Measurements from ENCODE around the gene SRSF3. TPM values are rescaled to one million over a fixed set of nuclear protein-coding genes. Genes with fewer than 3 reads are reported as not detected.
A peak's percentile ranks its signal among the peaks of the same experiment; 100 is the strongest.
"Not testable (repeated sequence)": the region's sequence is repeated elsewhere in the genome, so short reads cannot be mapped to it uniquely, and the experiment has no call there.

SRSF3 gene
- 276 TPM for polyA plus RNA-seq (ENCODE audit: insufficient read length)

- DNase-seq = peak; percentile 99
These were observed at the start of gene SRSF3 for GRCh38 chr6:36594029-36594815. Gene SRSF3 (plus strand): TSS chr6:36594362. CDS start chr6:36596763, 2,401 bp downstream.

- DNase-seq = peak; percentile 4
These were observed 48.3 kb upstream of the SRSF3 start for GRCh38 chr6:36545767-36546307.

- DNase-seq = peak; percentile 52
These were observed 47.7 kb upstream of the SRSF3 start for GRCh38 chr6:36546308-36546919.

- DNase-seq = peak; percentile 91
These were observed 47.1 kb upstream of the SRSF3 start, which contains the start of gene STK38 for GRCh38 chr6:36546920-36547645. Gene STK38 (minus strand): TSS chr6:36547479. CDS start chr6:36540202, 7,277 bp downstream.

- no peak for DNase-seq
These were observed 46.3 kb upstream of the SRSF3 start for GRCh38 chr6:36547646-36548400.

- DNase-seq = no peak
These were observed 45.8 kb upstream of the SRSF3 start for GRCh38 chr6:36548401-36548743.

- no peak for DNase-seq
These were observed 43.6 kb upstream of the SRSF3 start for GRCh38 chr6:36550473-36551000.

- no peak for DNase-seq
These were observed 38.4 kb upstream of the SRSF3 start for GRCh38 chr6:36555750-36556252.

GRCh38 chr6:36556281-36556680 lies 37.9 kb upstream of the SRSF3 start:
- no peak for DNase-seq

- no peak for DNase-seq
These were observed 35.0 kb upstream of the SRSF3 start for GRCh38 chr6:36559011-36559793.

- no peak for DNase-seq
These were observed 33.3 kb upstream of the SRSF3 start for GRCh38 chr6:36560822-36561221.

GRCh38 chr6:36563237-36563927 lies 30.8 kb upstream of the SRSF3 start:
- no peak for DNase-seq

GRCh38 chr6:36563928-36564284 lies 30.3 kb upstream of the SRSF3 start:
- DNase-seq = no peak

GRCh38 chr6:36566418-36566905 lies 27.7 kb upstream of the SRSF3 start:
- no peak for DNase-seq

- no peak for DNase-seq
These were observed 23.9 kb upstream of the SRSF3 start for GRCh38 chr6:36570264-36570663.

- DNase-seq = no peak
These were observed 22.8 kb upstream of the SRSF3 start for GRCh38 chr6:36571122-36572043.

- not testable (repeated sequence) for DNase-seq
These were observed 21.5 kb upstream of the SRSF3 start for GRCh38 chr6:36572353-36573311.

- no peak for DNase-seq
These were observed 19.5 kb upstream of the SRSF3 start for GRCh38 chr6:36574679-36575078.
